NCI-H1694 (cell line): ENCODE results near the gene HERC4.
A peak's percentile ranks its signal among the peaks of the same experiment; 100 is the strongest.

Experiments
- DNase-seq: peaks from one replicate; lab custom pipeline; 2025; lab: John Stamatoyannopoulos, UW

HERC4 gene

GRCh38 chr10:67965456-67965855 is 109.6 kb downstream of the HERC4 start:
- DNase-seq: no peak

- no peak for DNase-seq
Measured at GRCh38 chr10:67959839-67960476, 115.1 kb downstream of the HERC4 start.

GRCh38 chr10:67955614-67956013 is 119.5 kb downstream of the HERC4 start:
- DNase-seq: no peak

GRCh38 chr10:67943917-67944316 is 131.2 kb downstream of the HERC4 start:
- no peak for DNase-seq

GRCh38 chr10:67936416-67936815 is 138.7 kb downstream of the HERC4 start:
- DNase-seq: no peak

GRCh38 chr10:67935223-67935622 is 139.9 kb downstream of the HERC4 start:
- DNase-seq: no peak

GRCh38 chr10:67934336-67934735 is 140.7 kb downstream of the HERC4 start:
- no peak for DNase-seq

- no peak for DNase-seq
Measured at GRCh38 chr10:67933199-67933598, 141.9 kb downstream of the HERC4 start.

- DNase-seq: no peak
Measured at GRCh38 chr10:67926951-67927350, 148.1 kb downstream of the HERC4 start.

- DNase-seq: no peak
Measured at GRCh38 chr10:67925449-67926005, 149.6 kb downstream of the HERC4 start.

GRCh38 chr10:67924136-67924535 is 150.9 kb downstream of the HERC4 start:
- no peak for DNase-seq

GRCh38 chr10:67923551-67923950 is 151.5 kb downstream of the HERC4 start:
- no peak for DNase-seq

GRCh38 chr10:67921065-67921464 is 154.0 kb downstream of the HERC4 start:
- DNase-seq: no peak

GRCh38 chr10:67917679-67918078 is 157.4 kb downstream of the HERC4 start:
- no peak for DNase-seq

- no peak for DNase-seq
Measured at GRCh38 chr10:67917169-67917568, 157.9 kb downstream of the HERC4 start.

- DNase-seq: no peak
Measured at GRCh38 chr10:67914777-67915340, 160.2 kb downstream of the HERC4 start.

GRCh38 chr10:67912331-67912946 is 162.6 kb downstream of the HERC4 start:
- DNase-seq: no peak

GRCh38 chr10:67903581-67903980 is 171.5 kb downstream of the HERC4 start:
- DNase-seq: no peak

- DNase-seq: no peak
Measured at GRCh38 chr10:67893637-67894036, 181.4 kb downstream of the HERC4 start.

- DNase-seq: no peak
Measured at GRCh38 chr10:67884842-67885670, 190.0 kb downstream of the HERC4 start.

GRCh38 chr10:67884313-67884841 is 190.7 kb downstream of the HERC4 start, which contains the start of gene SIRT1:
TSS of gene SIRT1 (plus strand) at chr10:67884656. CDS start at chr10:67884722, 66 bp downstream.
- peak; percentile 77 for DNase-seq

- no peak for DNase-seq
Measured at GRCh38 chr10:67883710-67884312, 191.3 kb downstream of the HERC4 start.
